Memory B cell (primary cell): ENCODE results near the gene CDYL.

Experiments used
- ATAC-seq: fragments of 150-1000 bp; cut with Tn5 transposase; 2 replicates; pipeline ENCODE4 v1.10.0; 2021; ENCODE audit warnings: low read depth, mild to moderate bottlenecking, moderate library complexity
- DNase-seq, 2 donors: peaks; one replicate each; pipeline ENCODE4 v3.0.0; 2022; ENCODE audit warnings: low spot score in 2 of 2
- H3K27ac Mint-ChIP-seq: one replicate; pipeline ENCODE4 v1.8.0; 2022; ENCODE audit warnings: mild to moderate bottlenecking, moderate library complexity, mixed read lengths
- H3K27me3 Mint-ChIP-seq: one replicate; pipeline ENCODE4 v1.8.0; 2022; ENCODE audit warnings: mixed read lengths
- H3K36me3 Mint-ChIP-seq: one replicate; pipeline ENCODE4 v1.8.0; 2022; ENCODE audit warnings: mild to moderate bottlenecking, mixed read lengths
- H3K4me1 Mint-ChIP-seq: one replicate; pipeline ENCODE4 v1.8.0; 2022; ENCODE audit warnings: mixed read lengths
- H3K4me3 Mint-ChIP-seq: one replicate; pipeline ENCODE4 v1.8.0; 2022; ENCODE audit warnings: mild to moderate bottlenecking, moderate library complexity, mixed read lengths
- H3K9me3 Mint-ChIP-seq: one replicate; pipeline ENCODE4 v1.8.0; 2022; ENCODE audit warnings: mixed read lengths

CDYL gene

GRCh38 chr6:4969609-4970285 lies 193.5 kb downstream of the CDYL start:
- Mint-ChIP-seq H3K9me3 (no peaks in the 10 kb centered on the region), H3K4me3 (no peak overlapping the region), H3K27me3 (peaks cover 14% of the 10 kb centered on the region), H3K27ac (no peak overlapping the region), H3K4me1 (no peaks in the 10 kb centered on the region), H3K36me3 (no peaks in the 10 kb centered on the region)
- no peak for ATAC-seq
- no peak for DNase-seq

DNA sequence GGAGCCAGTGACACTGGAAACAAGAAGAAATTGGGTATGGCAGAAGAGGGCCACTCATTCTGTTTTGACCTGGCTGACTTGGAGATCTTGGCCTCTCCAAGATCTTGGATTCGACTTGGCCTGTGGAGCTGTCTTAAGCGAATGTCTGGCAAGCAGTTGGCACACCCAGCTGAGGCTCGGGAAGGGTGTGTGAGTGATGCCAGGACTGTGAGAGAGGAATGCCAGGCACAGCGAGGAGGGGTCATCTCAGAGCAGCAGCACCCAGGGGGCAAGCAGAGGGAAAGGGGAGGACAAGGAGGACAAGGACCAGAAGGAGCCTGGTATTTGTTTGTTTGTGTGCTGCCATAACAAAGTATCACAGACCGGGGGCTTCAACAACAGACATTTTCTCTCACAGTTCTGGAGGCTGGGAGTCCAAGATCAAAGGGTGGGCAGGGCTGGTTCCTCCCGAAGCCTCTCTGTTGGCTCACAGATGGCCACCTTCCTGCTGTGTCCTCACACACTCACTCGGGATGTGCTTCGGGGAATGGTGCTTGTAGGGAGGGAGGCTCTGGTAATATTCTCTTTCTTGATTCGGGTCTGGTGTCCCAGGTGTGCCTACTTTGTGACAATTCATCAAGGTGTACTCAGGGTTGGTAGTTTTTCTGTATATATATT lies 194.7 kb downstream of the CDYL start:
- DNase-seq (no peak), ATAC-seq (no peak)
- H3K4me3 Mint-ChIP-seq: no peak overlapping the region
- peaks cover 9% of the 10 kb centered on the region for H3K27me3 Mint-ChIP-seq
- no peaks in the 10 kb centered on the region for H3K4me1 Mint-ChIP-seq
- H3K9me3 Mint-ChIP-seq: no peaks in the 10 kb centered on the region
- no peaks in the 10 kb centered on the region for H3K36me3 Mint-ChIP-seq
- H3K27ac Mint-ChIP-seq: no peak overlapping the region

GRCh38 chr6:4971851-4972250 lies 195.6 kb downstream of the CDYL start:
- Mint-ChIP-seq H3K27me3 (peaks cover 9% of the 10 kb centered on the region), H3K27ac (no peak overlapping the region), H3K36me3 (peaks cover 1% of the 10 kb centered on the region), H3K9me3 (peaks cover 5% of the 10 kb centered on the region), H3K4me3 (no peak overlapping the region), H3K4me1 (no peaks in the 10 kb centered on the region)
- DNase-seq (no peak), ATAC-seq (no peak)

- ATAC-seq: no peak
- Mint-ChIP-seq H3K4me3 (no peak overlapping the region), H3K36me3 (peaks cover 4% of the 10 kb centered on the region), H3K4me1 (no peaks in the 10 kb centered on the region), H3K9me3 (peaks cover 10% of the 10 kb centered on the region), H3K27ac (no peak overlapping the region), H3K27me3 (peaks cover 13% of the 10 kb centered on the region)
- DNase-seq: no peak
Observed at GRCh38 chr6:4972438-4972837, 196.2 kb downstream of the CDYL start.

GRCh38 chr6:4973415-4973814 lies 197.2 kb downstream of the CDYL start:
- DNase-seq (no peak), ATAC-seq (no peak)
- Mint-ChIP-seq H3K36me3 (peaks cover 4% of the 10 kb centered on the region), H3K9me3 (peaks cover 10% of the 10 kb centered on the region), H3K4me1 (no peaks in the 10 kb centered on the region), H3K27ac (no peak overlapping the region), H3K4me3 (no peak overlapping the region), H3K27me3 (peaks cover 13% of the 10 kb centered on the region)

DNA sequence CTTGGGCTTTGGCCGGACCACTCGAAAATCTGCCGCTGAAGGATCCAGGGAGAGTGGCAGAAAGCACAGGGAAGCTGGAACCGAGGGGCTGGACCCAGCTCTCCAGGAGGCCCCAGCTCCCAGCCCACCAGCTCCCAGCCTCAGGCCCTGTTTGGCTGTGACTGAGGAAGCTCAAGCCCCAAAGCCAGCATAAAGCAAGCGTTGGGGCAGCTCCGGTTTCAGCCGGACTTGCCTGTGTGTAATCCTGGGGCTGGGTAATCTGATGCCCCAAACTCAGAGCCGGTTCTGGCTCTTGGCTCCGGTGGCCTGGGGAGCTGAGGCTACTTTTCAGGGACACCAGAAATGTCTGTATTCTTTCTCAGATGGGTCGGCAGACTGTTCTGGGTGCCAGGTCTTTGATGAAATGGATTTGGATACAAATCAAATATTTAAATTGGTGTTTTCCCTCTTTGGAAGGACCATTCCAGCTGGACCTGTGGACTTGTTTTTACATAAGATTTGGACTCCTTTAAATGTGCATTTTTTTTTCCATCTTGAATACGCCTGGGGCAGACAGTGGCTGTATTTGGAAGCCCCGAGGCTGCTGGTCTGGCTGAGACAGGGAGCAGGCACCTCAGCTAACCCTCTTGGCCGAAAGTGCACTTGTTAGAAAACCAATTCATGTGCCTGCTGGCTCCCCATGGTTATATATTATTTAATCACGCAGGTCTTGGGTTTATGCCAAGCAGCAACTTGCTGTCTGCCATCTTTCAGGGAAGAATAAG lies 198.0 kb downstream of the CDYL start:
- H3K36me3 Mint-ChIP-seq: peaks cover 4% of the 10 kb centered on the region
- H3K27me3 Mint-ChIP-seq: peaks cover 14% of the 10 kb centered on the region
- DNase-seq: no peak
- no peak overlapping the region for H3K4me3 Mint-ChIP-seq
- no peak overlapping the region for H3K27ac Mint-ChIP-seq
- H3K9me3 Mint-ChIP-seq: peaks cover 10% of the 10 kb centered on the region
- H3K4me1 Mint-ChIP-seq: no peaks in the 10 kb centered on the region
- ATAC-seq: no peak

GRCh38 chr6:4974962-4975361 lies 198.8 kb downstream of the CDYL start:
- H3K4me1 Mint-ChIP-seq: no peaks in the 10 kb centered on the region
- DNase-seq (no peak), ATAC-seq (no peak)
- peaks cover 14% of the 10 kb centered on the region for H3K9me3 Mint-ChIP-seq
- no peak overlapping the region for H3K27ac Mint-ChIP-seq
- peaks cover 14% of the 10 kb centered on the region for H3K27me3 Mint-ChIP-seq
- H3K4me3 Mint-ChIP-seq: no peak overlapping the region
- peaks cover 7% of the 10 kb centered on the region for H3K36me3 Mint-ChIP-seq

DNA sequence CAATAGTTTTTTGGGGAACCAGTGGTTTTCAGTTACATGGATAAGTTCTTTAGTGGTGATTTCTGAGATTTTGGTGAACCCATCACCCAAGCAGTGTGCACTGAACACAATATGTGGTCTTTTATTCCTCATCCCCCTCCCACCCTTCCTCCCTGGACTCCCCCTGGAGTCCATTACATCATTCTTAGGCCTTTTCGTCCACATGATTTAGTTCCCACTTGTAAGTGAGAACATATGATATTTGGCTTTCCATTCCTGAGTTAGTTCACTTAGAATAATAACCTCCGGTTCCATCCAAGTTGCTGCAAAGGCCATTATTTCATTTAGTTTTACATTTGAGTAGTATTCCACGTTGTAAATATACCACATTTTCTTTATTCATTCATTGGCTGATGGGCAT lies 199.3 kb downstream of the CDYL start:
- ATAC-seq: no peak
- H3K9me3 Mint-ChIP-seq: peaks cover 14% of the 10 kb centered on the region
- no peak overlapping the region for H3K4me3 Mint-ChIP-seq
- peaks cover 14% of the 10 kb centered on the region for H3K27me3 Mint-ChIP-seq
- H3K27ac Mint-ChIP-seq: no peak overlapping the region
- no peaks in the 10 kb centered on the region for H3K4me1 Mint-ChIP-seq
- peaks cover 7% of the 10 kb centered on the region for H3K36me3 Mint-ChIP-seq
- no peak for DNase-seq

- DNase-seq: no peak
- Mint-ChIP-seq H3K27ac (no peak overlapping the region), H3K4me1 (no peaks in the 10 kb centered on the region), H3K9me3 (peaks cover 14% of the 10 kb centered on the region), H3K36me3 (peaks cover 7% of the 10 kb centered on the region), H3K4me3 (no peak overlapping the region), H3K27me3 (peaks cover 9% of the 10 kb centered on the region)
- no peak for ATAC-seq
Observed at GRCh38 chr6:4977468-4977867, 201.3 kb downstream of the CDYL start.

DNA sequence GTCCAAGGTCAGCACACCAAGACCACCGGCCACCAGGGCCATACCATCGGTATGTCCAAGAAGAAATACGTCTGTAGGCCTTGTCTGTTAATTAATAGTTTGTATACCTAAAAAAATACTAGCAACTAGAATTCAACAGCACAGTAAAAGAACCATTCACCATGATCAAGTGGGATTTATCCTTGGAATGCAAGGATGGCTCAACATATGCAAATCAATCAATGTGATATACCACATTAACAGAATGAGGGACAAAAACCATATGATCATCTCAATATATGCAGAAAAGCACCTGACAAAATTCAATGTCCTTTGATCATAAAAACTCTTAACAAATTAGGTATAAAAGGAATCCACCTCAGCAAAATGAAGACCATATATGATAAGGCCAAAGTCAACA lies 203.2 kb downstream of the CDYL start:
- Mint-ChIP-seq H3K27ac (no peak overlapping the region), H3K36me3 (peaks cover 7% of the 10 kb centered on the region), H3K27me3 (peaks cover 6% of the 10 kb centered on the region), H3K4me1 (no peaks in the 10 kb centered on the region), H3K9me3 (peaks cover 14% of the 10 kb centered on the region), H3K4me3 (no peak overlapping the region)
- DNase-seq (no peak), ATAC-seq (no peak)

- peaks cover 9% of the 10 kb centered on the region for H3K9me3 Mint-ChIP-seq
- no peak overlapping the region for H3K27ac Mint-ChIP-seq
- ATAC-seq (no peak), DNase-seq (no peak)
- peaks cover 9% of the 10 kb centered on the region for H3K36me3 Mint-ChIP-seq
- peaks cover 10% of the 10 kb centered on the region for H3K27me3 Mint-ChIP-seq
- no peak overlapping the region for H3K4me3 Mint-ChIP-seq
- no peaks in the 10 kb centered on the region for H3K4me1 Mint-ChIP-seq
Observed at GRCh38 chr6:4981761-4982160, 205.6 kb downstream of the CDYL start.

GRCh38 chr6:4983322-4983721 lies 207.1 kb downstream of the CDYL start:
- DNase-seq (no peak), ATAC-seq (no peak)
- Mint-ChIP-seq H3K4me3 (no peak overlapping the region), H3K4me1 (no peaks in the 10 kb centered on the region), H3K36me3 (peaks cover 6% of the 10 kb centered on the region), H3K27ac (no peak overlapping the region), H3K27me3 (peaks cover 6% of the 10 kb centered on the region), H3K9me3 (peaks cover 4% of the 10 kb centered on the region)

- H3K27me3 Mint-ChIP-seq: peaks cover 4% of the 10 kb centered on the region
- no peak for DNase-seq
- no peak overlapping the region for H3K27ac Mint-ChIP-seq
- no peaks in the 10 kb centered on the region for H3K4me1 Mint-ChIP-seq
- no peak overlapping the region for H3K4me3 Mint-ChIP-seq
- H3K9me3 Mint-ChIP-seq: no peaks in the 10 kb centered on the region
- peaks cover 14% of the 10 kb centered on the region for H3K36me3 Mint-ChIP-seq
- no peak for ATAC-seq
Observed at GRCh38 chr6:4986999-4987398, 210.8 kb downstream of the CDYL start.

DNA sequence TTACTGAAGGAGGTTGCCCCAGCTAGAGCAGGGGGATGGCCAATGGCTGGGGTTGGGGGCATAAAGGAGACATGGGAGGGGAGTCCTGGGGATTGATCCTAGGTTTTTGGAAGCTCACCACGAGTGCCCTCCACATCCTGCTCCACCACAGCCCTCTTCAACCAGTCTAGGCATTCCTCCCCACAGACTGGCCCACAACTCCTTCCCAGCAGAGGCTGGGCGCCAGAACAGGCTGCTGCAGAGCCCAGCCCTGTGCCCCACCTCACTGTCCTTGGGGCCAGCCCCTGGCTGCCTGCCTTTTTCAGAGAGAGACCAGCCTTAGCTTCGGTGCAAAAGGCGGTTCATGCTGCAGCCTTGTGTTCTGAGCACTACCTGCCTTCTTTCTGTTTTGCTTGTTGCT lies 211.2 kb downstream of the CDYL start:
- ATAC-seq: no peak
- H3K4me3 Mint-ChIP-seq: no peak overlapping the region
- no peak overlapping the region for H3K27ac Mint-ChIP-seq
- no peaks in the 10 kb centered on the region for H3K9me3 Mint-ChIP-seq
- H3K27me3 Mint-ChIP-seq: peaks cover 4% of the 10 kb centered on the region
- no peaks in the 10 kb centered on the region for H3K4me1 Mint-ChIP-seq
- no peak for DNase-seq
- peaks cover 14% of the 10 kb centered on the region for H3K36me3 Mint-ChIP-seq
